Effector memory CD4-positive, alpha-beta T cell (primary cell): ENCODE results near the gene ATP6V0A4.

Source experiments
- DNase-seq, 3 donors: peaks; one replicate each; pipeline ENCODE4 v3.0.0-alpha.2; 2020
- H3K27ac ChIP-seq: 2 replicates; pipeline ENCODE4 v1.7.0; 2013; ENCODE audit warnings: mild to moderate bottlenecking, low read length, moderate library complexity; ENCODE audit not compliant: insufficient read depth, poor library complexity, severe bottlenecking
- H3K27me3 ChIP-seq: replicated peaks from 2 replicates; pipeline ENCODE4 v1.7.0; 2013; ENCODE audit warnings: mild to moderate bottlenecking, low read length; ENCODE audit not compliant: insufficient read depth, control insufficient read depth, poor library complexity, severe bottlenecking
- H3K36me3 ChIP-seq: 2 replicates; pipeline ENCODE4 v1.7.0; 2013; ENCODE audit warnings: mild to moderate bottlenecking, low read length, moderate library complexity; ENCODE audit not compliant: control insufficient read depth, insufficient read depth
- H3K4me1 ChIP-seq: 2 replicates; pipeline ENCODE4 v1.7.0; 2013; ENCODE audit warnings: low read length, mild to moderate bottlenecking; ENCODE audit not compliant: control insufficient read depth, insufficient read depth, poor library complexity, severe bottlenecking
- H3K4me3 ChIP-seq: 2 replicates; pipeline ENCODE4 v1.7.0; 2013; ENCODE audit warnings: low read length, low read depth, mild to moderate bottlenecking; ENCODE audit not compliant: insufficient read depth, poor library complexity, severe bottlenecking
- H3K9me3 ChIP-seq: 2 replicates; pipeline ENCODE4 v1.7.0; 2013; ENCODE audit warnings: mild to moderate bottlenecking, low read length, moderate library complexity; ENCODE audit not compliant: control insufficient read depth

The ATP6V0A4 gene

GRCh38 chr7:138753150-138753518, 44.9 kb downstream of the ATP6V0A4 start:
- no peak for DNase-seq
- H3K27ac ChIP-seq, result peak overlapping the region; percentile 70
- H3K27me3 ChIP-seq, result no peaks in the 10 kb centered on the region

GRCh38 chr7:138752518-138753149, 45.4 kb downstream of the ATP6V0A4 start:
- H3K4me1 ChIP-seq, result peaks cover 13% of the 10 kb centered on the region
- no peaks in the 10 kb centered on the region for H3K36me3 ChIP-seq
- peak; percentile 90 to 96 (median 91) for DNase-seq
- no peaks in the 10 kb centered on the region for H3K27me3 ChIP-seq
- no peaks in the 10 kb centered on the region for H3K9me3 ChIP-seq
- H3K4me3 ChIP-seq, result no peak overlapping the region
- H3K27ac ChIP-seq, result peak overlapping the region; percentile 70

More at GRCh38 chr7:138753150-138753518, 44.9 kb downstream of the ATP6V0A4 start:
- Histone ChIP-seq H3K4me3 (no peak overlapping the region), H3K36me3 (no peaks in the 10 kb centered on the region), H3K4me1 (peaks cover 13% of the 10 kb centered on the region), H3K9me3 (no peaks in the 10 kb centered on the region)

DNA sequence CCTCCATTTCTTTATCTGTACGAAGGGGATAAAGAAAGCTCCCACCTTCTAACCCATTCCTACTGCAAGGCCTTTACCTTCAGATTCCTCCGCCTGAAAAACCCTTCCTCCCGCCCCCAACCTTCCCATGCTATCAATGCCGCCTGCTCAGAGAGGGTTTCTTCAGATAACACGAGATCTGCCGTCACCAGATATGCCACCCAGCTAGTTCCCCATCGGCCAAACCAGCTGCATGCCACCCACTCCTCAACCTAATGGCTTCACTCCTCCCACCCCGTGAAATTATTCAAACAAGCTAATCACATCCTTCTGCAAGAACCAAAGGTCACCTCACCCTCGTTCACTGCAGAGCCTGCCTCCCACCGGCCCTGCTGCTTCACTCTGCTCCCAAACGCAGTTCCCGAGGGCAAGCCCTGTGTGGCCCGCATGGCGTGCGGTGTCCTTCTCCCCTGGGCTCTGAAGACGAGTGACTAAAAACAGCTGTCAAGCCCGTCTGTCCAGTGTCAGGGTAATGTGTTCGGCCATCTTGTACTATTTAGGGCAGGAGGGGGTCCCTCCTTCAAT, 47.0 kb downstream of the ATP6V0A4 start:
- Histone ChIP-seq H3K4me3 (no peak overlapping the region), H3K27me3 (no peaks in the 10 kb centered on the region), H3K36me3 (no peaks in the 10 kb centered on the region), H3K27ac (no peak overlapping the region), H3K9me3 (no peaks in the 10 kb centered on the region), H3K4me1 (peaks cover 13% of the 10 kb centered on the region)
- DNase-seq, result no peak

- Histone ChIP-seq H3K27me3 (no peaks in the 10 kb centered on the region), H3K27ac (no peak overlapping the region), H3K4me3 (no peak overlapping the region), H3K4me1 (peaks cover 13% of the 10 kb centered on the region), H3K9me3 (no peaks in the 10 kb centered on the region), H3K36me3 (no peaks in the 10 kb centered on the region)
- no peak for DNase-seq
Observed at GRCh38 chr7:138750473-138750872, 47.5 kb downstream of the ATP6V0A4 start.

GRCh38 chr7:138749960-138750359, 48.0 kb downstream of the ATP6V0A4 start:
- Histone ChIP-seq H3K4me1 (peaks cover 13% of the 10 kb centered on the region), H3K4me3 (no peak overlapping the region), H3K9me3 (no peaks in the 10 kb centered on the region), H3K27me3 (no peaks in the 10 kb centered on the region), H3K36me3 (no peaks in the 10 kb centered on the region), H3K27ac (no peak overlapping the region)
- no peak for DNase-seq

DNA sequence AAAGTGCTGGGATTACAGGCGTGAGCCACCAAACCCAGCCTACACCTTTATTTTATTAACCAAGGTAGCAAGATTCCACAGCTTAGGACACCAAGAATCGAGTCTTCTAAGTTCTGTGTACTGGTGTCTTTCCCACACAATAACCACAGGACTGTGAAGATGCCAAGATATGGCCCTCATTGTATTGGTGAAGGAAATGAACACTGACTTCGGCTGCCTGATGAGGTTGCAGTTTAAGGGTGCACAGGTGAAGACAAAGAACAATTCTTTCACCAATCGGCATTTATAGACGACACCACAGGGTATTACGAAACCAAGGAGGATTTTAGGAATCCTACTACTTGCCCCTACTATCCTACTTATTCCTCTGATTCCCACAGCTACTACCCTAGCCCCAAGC, 49.3 kb downstream of the ATP6V0A4 start:
- no peaks in the 10 kb centered on the region for H3K36me3 ChIP-seq
- H3K27me3 ChIP-seq, result no peaks in the 10 kb centered on the region
- no peaks in the 10 kb centered on the region for H3K9me3 ChIP-seq
- peaks cover 10% of the 10 kb centered on the region for H3K4me1 ChIP-seq
- no peak overlapping the region for H3K4me3 ChIP-seq
- H3K27ac ChIP-seq, result no peak overlapping the region
- DNase-seq, result no peak

GRCh38 chr7:138746073-138746472, 51.9 kb downstream of the ATP6V0A4 start:
- Histone ChIP-seq H3K27me3 (no peaks in the 10 kb centered on the region), H3K27ac (no peak overlapping the region), H3K36me3 (no peaks in the 10 kb centered on the region), H3K9me3 (no peaks in the 10 kb centered on the region), H3K4me3 (no peak overlapping the region), H3K4me1 (no peaks in the 10 kb centered on the region)
- no peak for DNase-seq

- Histone ChIP-seq H3K4me1 (no peaks in the 10 kb centered on the region), H3K27ac (no peak overlapping the region), H3K36me3 (no peaks in the 10 kb centered on the region), H3K27me3 (no peaks in the 10 kb centered on the region), H3K4me3 (no peak overlapping the region), H3K9me3 (no peaks in the 10 kb centered on the region)
- no peak for DNase-seq
Observed at GRCh38 chr7:138745189-138745588, 52.8 kb downstream of the ATP6V0A4 start.

GRCh38 chr7:138741453-138741735, 56.6 kb downstream of the ATP6V0A4 start:
- Histone ChIP-seq H3K9me3 (no peaks in the 10 kb centered on the region), H3K27me3 (no peaks in the 10 kb centered on the region), H3K36me3 (no peaks in the 10 kb centered on the region), H3K4me3 (no peak overlapping the region), H3K27ac (no peak overlapping the region), H3K4me1 (no peaks in the 10 kb centered on the region)
- no peak for DNase-seq

DNA sequence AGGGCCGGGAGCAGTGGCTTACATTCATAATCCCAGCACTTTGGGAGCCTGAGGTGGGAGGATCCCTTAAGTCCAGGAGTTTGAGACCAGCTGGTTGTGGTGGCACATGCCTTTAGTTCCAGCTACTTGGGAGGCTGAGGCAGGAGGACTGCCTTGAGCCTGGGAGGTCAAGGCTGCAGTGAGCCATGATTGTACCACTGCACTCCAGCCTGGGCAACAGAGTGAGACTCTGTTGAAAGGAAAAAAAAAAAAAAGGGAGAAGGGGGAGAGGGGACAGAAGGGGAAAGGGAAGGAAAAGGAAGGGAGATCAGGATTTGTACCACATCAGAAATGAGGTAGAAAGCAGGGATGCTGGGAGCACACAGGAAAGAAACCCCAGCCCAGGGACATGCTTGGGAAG, 58.1 kb downstream of the ATP6V0A4 start:
- no peaks in the 10 kb centered on the region for H3K36me3 ChIP-seq
- no peak for DNase-seq
- H3K27ac ChIP-seq, result no peak overlapping the region
- no peaks in the 10 kb centered on the region for H3K4me1 ChIP-seq
- no peaks in the 10 kb centered on the region for H3K9me3 ChIP-seq
- H3K4me3 ChIP-seq, result no peak overlapping the region
- H3K27me3 ChIP-seq, result no peaks in the 10 kb centered on the region
